Measurements from ENCODE around the gene IL15RA. TPM values are rescaled to one million over a fixed set of nuclear protein-coding genes. Genes with fewer than 3 reads are reported as not detected.

Gene IL15RA
- total and polyA plus RNA-seq, 10 of the 15 experiments (the other 5 are each of a cell fraction or from before 2014, with no cell fraction given), result 2.0 to 14.8 (median 12.1) TPM

Small RNAs within 50 kb of the gene (small RNA-seq; reads per million reads assigned to genes)
- not detected for gene RF00397

Other genes with a start within 250 kb of the IL15RA start
- 376 and 409 TPM in 2 replicates for gene GDI2, start 164.1 kb downstream of the IL15RA start, total RNA-seq (2014; rRNA removed)
- gene GDI2, start 164.1 kb downstream of the IL15RA start, total RNA-seq (2014; rRNA removed; fragmentation: Illumina TruSeq; extraction: Trizol), result 384 and 395 TPM in 2 replicates
- 261 and 262 TPM in 2 replicates for gene GDI2, start 164.1 kb downstream of the IL15RA start, total RNA-seq (2021)
- gene GDI2, start 164.1 kb downstream of the IL15RA start, polyA plus RNA-seq (2011; rRNA removed), result 278 and 498 TPM in 2 replicates
- gene GDI2, start 164.1 kb downstream of the IL15RA start, polyA plus RNA-seq (2014; fragmentation: Illumina TruSeq; extraction: Trizol), result 334 and 406 TPM in 2 replicates
- 100 to 1,000 TPM; 264 to 334 TPM for gene GDI2, start 164.1 kb downstream of the IL15RA start, polyA plus RNA-seq (2014; fragmentation: Nextera tagmentation; extraction: Ambion mirVana)
- gene GDI2, start 164.1 kb downstream of the IL15RA start, polyA plus RNA-seq (2014; rRNA removed), result 233 and 268 TPM in 2 replicates
- 100 to 1,000 TPM; 264 to 275 TPM for gene GDI2, start 164.1 kb downstream of the IL15RA start, polyA plus RNA-seq (2016; fragmentation: Nextera tagmentation; extraction: Ambion mirVana)
- gene ANKRD16, start 87.7 kb downstream of the IL15RA start, total RNA-seq (2014; rRNA removed), result 10.5 and 11.2 TPM in 2 replicates
- 3.5 and 4.6 TPM in 2 replicates for gene ANKRD16, start 87.7 kb downstream of the IL15RA start, total RNA-seq (2014; rRNA removed; fragmentation: Illumina TruSeq; extraction: Trizol)
- 9.0 and 9.5 TPM in 2 replicates for gene ANKRD16, start 87.7 kb downstream of the IL15RA start, total RNA-seq (2021)
- 8.7 and 13.6 TPM in 2 replicates for gene ANKRD16, start 87.7 kb downstream of the IL15RA start, polyA plus RNA-seq (2011; rRNA removed)
- gene ANKRD16, start 87.7 kb downstream of the IL15RA start, polyA plus RNA-seq (2014; fragmentation: Illumina TruSeq; extraction: Trizol), result 4.3 and 5.2 TPM in 2 replicates
- gene ANKRD16, start 87.7 kb downstream of the IL15RA start, polyA plus RNA-seq (2014; fragmentation: Nextera tagmentation; extraction: Ambion mirVana), result 1 to 10 TPM; 1.4 to 2.9 TPM
- 7.9 and 9.3 TPM in 2 replicates for gene ANKRD16, start 87.7 kb downstream of the IL15RA start, polyA plus RNA-seq (2014; rRNA removed)
- gene ANKRD16, start 87.7 kb downstream of the IL15RA start, polyA plus RNA-seq (2016; fragmentation: Nextera tagmentation; extraction: Ambion mirVana), result 1 to 10 TPM in 1 of 2 experiments, under 1 TPM in 1; 0.57 to 4.2 TPM
- 45.1 and 51.9 TPM in 2 replicates for gene FBH1, start 87.3 kb downstream of the IL15RA start, total RNA-seq (2014; rRNA removed)
- 54.6 and 60.9 TPM in 2 replicates for gene FBH1, start 87.3 kb downstream of the IL15RA start, total RNA-seq (2014; rRNA removed; fragmentation: Illumina TruSeq; extraction: Trizol)
- 58.7 and 66.8 TPM in 2 replicates for gene FBH1, start 87.3 kb downstream of the IL15RA start, total RNA-seq (2021)
- gene FBH1, start 87.3 kb downstream of the IL15RA start, polyA plus RNA-seq (2011; rRNA removed), result 40.6 and 49.2 TPM in 2 replicates
- 34.4 and 37.9 TPM in 2 replicates for gene FBH1, start 87.3 kb downstream of the IL15RA start, polyA plus RNA-seq (2014; fragmentation: Illumina TruSeq; extraction: Trizol)
- 10 to 100 TPM in 1 of 2 experiments, 1 to 10 TPM in 1; 6.1 to 19.0 TPM for gene FBH1, start 87.3 kb downstream of the IL15RA start, polyA plus RNA-seq (2014; fragmentation: Nextera tagmentation; extraction: Ambion mirVana)
- 42.0 and 44.4 TPM in 2 replicates for gene FBH1, start 87.3 kb downstream of the IL15RA start, polyA plus RNA-seq (2014; rRNA removed)
- gene FBH1, start 87.3 kb downstream of the IL15RA start, polyA plus RNA-seq (2016; fragmentation: Nextera tagmentation; extraction: Ambion mirVana), result 10 to 100 TPM; 67.4 to 67.6 TPM
- gene IL2RA, start 84.8 kb upstream of the IL15RA start, total RNA-seq (2014; rRNA removed), result 3.4 and 4.0 TPM in 2 replicates
- 5.0 and 5.3 TPM in 2 replicates for gene IL2RA, start 84.8 kb upstream of the IL15RA start, total RNA-seq (2014; rRNA removed; fragmentation: Illumina TruSeq; extraction: Trizol)
- gene IL2RA, start 84.8 kb upstream of the IL15RA start, total RNA-seq (2021), result 5.0 and 5.3 TPM in 2 replicates
- gene IL2RA, start 84.8 kb upstream of the IL15RA start, polyA plus RNA-seq (2011; rRNA removed), result 2.2 and 2.4 TPM in 2 replicates
- 5.6 and 6.0 TPM in 2 replicates for gene IL2RA, start 84.8 kb upstream of the IL15RA start, polyA plus RNA-seq (2014; fragmentation: Illumina TruSeq; extraction: Trizol)
- 1 to 10 TPM; 3.3 to 5.1 TPM for gene IL2RA, start 84.8 kb upstream of the IL15RA start, polyA plus RNA-seq (2014; fragmentation: Nextera tagmentation; extraction: Ambion mirVana)
- 3.4 and 3.9 TPM in 2 replicates for gene IL2RA, start 84.8 kb upstream of the IL15RA start, polyA plus RNA-seq (2014; rRNA removed)
- gene IL2RA, start 84.8 kb upstream of the IL15RA start, polyA plus RNA-seq (2016; fragmentation: Nextera tagmentation; extraction: Ambion mirVana), result 1 to 10 TPM; 4.8 to 5.7 TPM
- 38.3 and 49.0 TPM in 2 replicates for gene RBM17, start 111.5 kb upstream of the IL15RA start, total RNA-seq (2014; rRNA removed)
- 85.7 and 94.1 TPM in 2 replicates for gene RBM17, start 111.5 kb upstream of the IL15RA start, total RNA-seq (2014; rRNA removed; fragmentation: Illumina TruSeq; extraction: Trizol)
- 101 and 106 TPM in 2 replicates for gene RBM17, start 111.5 kb upstream of the IL15RA start, total RNA-seq (2021)
- gene RBM17, start 111.5 kb upstream of the IL15RA start, polyA plus RNA-seq (2011; rRNA removed), result 64.5 and 65.3 TPM in 2 replicates
- 156 and 160 TPM in 2 replicates for gene RBM17, start 111.5 kb upstream of the IL15RA start, polyA plus RNA-seq (2014; fragmentation: Illumina TruSeq; extraction: Trizol)
- gene RBM17, start 111.5 kb upstream of the IL15RA start, polyA plus RNA-seq (2014; fragmentation: Nextera tagmentation; extraction: Ambion mirVana), result 10 to 100 TPM; 28.4 to 45.0 TPM
- gene RBM17, start 111.5 kb upstream of the IL15RA start, polyA plus RNA-seq (2014; rRNA removed), result 79.9 and 82.1 TPM in 2 replicates
- 100 to 1,000 TPM; 177 to 181 TPM for gene RBM17, start 111.5 kb upstream of the IL15RA start, polyA plus RNA-seq (2016; fragmentation: Nextera tagmentation; extraction: Ambion mirVana)
- gene PFKFB3, start 225.4 kb upstream of the IL15RA start, total RNA-seq (2014; rRNA removed), result 13.0 and 14.7 TPM in 2 replicates
- gene PFKFB3, start 225.4 kb upstream of the IL15RA start, total RNA-seq (2014; rRNA removed; fragmentation: Illumina TruSeq; extraction: Trizol), result 7.9 and 8.1 TPM in 2 replicates
- 23.5 and 26.8 TPM in 2 replicates for gene PFKFB3, start 225.4 kb upstream of the IL15RA start, total RNA-seq (2021)
- 21.8 and 46.7 TPM in 2 replicates for gene PFKFB3, start 225.4 kb upstream of the IL15RA start, polyA plus RNA-seq (2011; rRNA removed)
- gene PFKFB3, start 225.4 kb upstream of the IL15RA start, polyA plus RNA-seq (2014; fragmentation: Illumina TruSeq; extraction: Trizol), result 10.2 and 14.2 TPM in 2 replicates
- 1 to 10 TPM; 1.6 to 2.6 TPM for gene PFKFB3, start 225.4 kb upstream of the IL15RA start, polyA plus RNA-seq (2014; fragmentation: Nextera tagmentation; extraction: Ambion mirVana)
- 13.3 and 14.6 TPM in 2 replicates for gene PFKFB3, start 225.4 kb upstream of the IL15RA start, polyA plus RNA-seq (2014; rRNA removed)
- gene PFKFB3, start 225.4 kb upstream of the IL15RA start, polyA plus RNA-seq (2016; fragmentation: Nextera tagmentation; extraction: Ambion mirVana), result 10 to 100 TPM; 18.8 to 19.4 TPM

Measured in GM12878 (cell line).